Trophoblast cell (in vitro differentiated cells and primary cell): ENCODE data around the gene EPHB1.

ENCODE experiments used
- DNase-seq, 2 donors: peaks; one replicate each; pipeline ENCODE4 v3.0.0-alpha.2; 2016
- H2AFZ ChIP-seq: 2 replicates; pipeline ENCODE4 v1.6.1; 2013; ENCODE audit warnings: low read length, moderate library complexity, mild to moderate bottlenecking; ENCODE audit not compliant: insufficient read depth, poor library complexity
- H2AK5ac ChIP-seq: 2 replicates; pipeline ENCODE4 v1.6.1; 2013; ENCODE audit warnings: mild to moderate bottlenecking, low read length
- H2BK120ac ChIP-seq: 2 replicates; pipeline ENCODE4 v1.6.1; 2013; ENCODE audit warnings: low read length, mild to moderate bottlenecking, moderate library complexity; ENCODE audit not compliant: insufficient read depth, poor library complexity
- H2BK12ac ChIP-seq: 2 replicates; pipeline ENCODE4 v1.6.1; 2013; ENCODE audit warnings: mild to moderate bottlenecking, low read length, moderate library complexity
- H2BK5ac ChIP-seq: 2 replicates; pipeline ENCODE4 v1.6.1; 2013; ENCODE audit warnings: low read length, low read depth, moderate library complexity, mild to moderate bottlenecking; ENCODE audit not compliant: poor library complexity
- H3K14ac ChIP-seq: 2 replicates; pipeline ENCODE4 v1.6.1; 2013; ENCODE audit warnings: mild to moderate bottlenecking, low read length
- H3K18ac ChIP-seq: 2 replicates; pipeline ENCODE4 v1.6.1; 2013; ENCODE audit warnings: mild to moderate bottlenecking, low read length
- H3K23ac ChIP-seq: 2 replicates; pipeline ENCODE4 v1.6.1; 2013; ENCODE audit warnings: low read length
- H3K27ac ChIP-seq: 2 replicates; pipeline ENCODE4 v1.5.1; 2013; ENCODE audit warnings: low read depth, mild to moderate bottlenecking, inconsistent platforms, low read length, moderate library complexity
- H3K27me3 ChIP-seq: 2 replicates; pipeline ENCODE4 v1.6.1; 2013; ENCODE audit warnings: inconsistent platforms, mild to moderate bottlenecking, low read length, moderate library complexity; ENCODE audit not compliant: insufficient read depth
- H3K36me3 ChIP-seq, 2 experiments: 1 replicate in 1 of 2; 2 replicates in 1 of 2; pipeline ENCODE4 v1.6.1; 2013; ENCODE audit warnings: low read length in 2 of 2, mild to moderate bottlenecking in 2 of 2, moderate library complexity in 1 of 2; ENCODE audit not compliant: insufficient read depth in 2 of 2, control insufficient read depth in 1 of 2
- H3K4ac ChIP-seq: 2 replicates; pipeline ENCODE4 v1.6.1; 2013; ENCODE audit warnings: low read depth, mild to moderate bottlenecking, low read length, moderate library complexity
- H3K4me1 ChIP-seq, 2 experiments: 1 replicate in 1 of 2; 2 replicates in 1 of 2; pipeline ENCODE4 v1.6.1; 2013; ENCODE audit warnings: low read length in 2 of 2, mild to moderate bottlenecking in 2 of 2, moderate library complexity in 1 of 2; ENCODE audit not compliant: insufficient read depth in 2 of 2, control insufficient read depth in 1 of 2
- H3K4me2 ChIP-seq: 2 replicates; pipeline ENCODE4 v1.6.1; 2013; ENCODE audit warnings: inconsistent platforms, mild to moderate bottlenecking, low read length, moderate library complexity
- H3K4me3 ChIP-seq: 2 replicates; pipeline ENCODE4 v1.5.1; 2013; ENCODE audit warnings: mild to moderate bottlenecking, low read depth, low read length, inconsistent platforms
- H3K79me1 ChIP-seq: one replicate; pipeline ENCODE4 v1.6.1; 2013; ENCODE audit warnings: low read length
- H3K79me2 ChIP-seq: 2 replicates; pipeline ENCODE4 v1.6.1; 2013; ENCODE audit warnings: low read length, mild to moderate bottlenecking; ENCODE audit not compliant: control insufficient read depth, insufficient read depth, poor library complexity
- H3K9ac ChIP-seq: 2 replicates; pipeline ENCODE4 v1.6.1; 2013; ENCODE audit warnings: mild to moderate bottlenecking, low read length
- H3K9me3 ChIP-seq: 2 replicates; pipeline ENCODE4 v1.6.1; 2013; ENCODE audit warnings: low read depth, mild to moderate bottlenecking, control low read depth, inconsistent platforms, low read length; ENCODE audit not compliant: insufficient read depth
- H4K12ac ChIP-seq: 2 replicates; pipeline ENCODE4 v1.6.1; 2013; ENCODE audit warnings: low read depth, mild to moderate bottlenecking, low read length, moderate library complexity
- H4K8ac ChIP-seq: 2 replicates; pipeline ENCODE4 v1.6.1; 2013; ENCODE audit warnings: low read depth, mild to moderate bottlenecking, low read length, moderate library complexity
- H4K91ac ChIP-seq: one replicate; pipeline ENCODE4 v1.6.1; 2013; ENCODE audit warnings: low read depth, mild to moderate bottlenecking, low read length, moderate library complexity
- WGBS: extraction: QIAGEN DNeasy Blood & Tissue Kit; methylation state at CpG from one replicate; pipeline ENCODE4 v1.1.7; 2013; ENCODE audit warnings: missing lambda C conversion rate; ENCODE audit not compliant: insufficient read length, insufficient coverage; ENCODE audit errors: extremely low coverage; 5-methylcytosine and 5-hydroxymethylcytosine counted together

Gene EPHB1

DNA sequence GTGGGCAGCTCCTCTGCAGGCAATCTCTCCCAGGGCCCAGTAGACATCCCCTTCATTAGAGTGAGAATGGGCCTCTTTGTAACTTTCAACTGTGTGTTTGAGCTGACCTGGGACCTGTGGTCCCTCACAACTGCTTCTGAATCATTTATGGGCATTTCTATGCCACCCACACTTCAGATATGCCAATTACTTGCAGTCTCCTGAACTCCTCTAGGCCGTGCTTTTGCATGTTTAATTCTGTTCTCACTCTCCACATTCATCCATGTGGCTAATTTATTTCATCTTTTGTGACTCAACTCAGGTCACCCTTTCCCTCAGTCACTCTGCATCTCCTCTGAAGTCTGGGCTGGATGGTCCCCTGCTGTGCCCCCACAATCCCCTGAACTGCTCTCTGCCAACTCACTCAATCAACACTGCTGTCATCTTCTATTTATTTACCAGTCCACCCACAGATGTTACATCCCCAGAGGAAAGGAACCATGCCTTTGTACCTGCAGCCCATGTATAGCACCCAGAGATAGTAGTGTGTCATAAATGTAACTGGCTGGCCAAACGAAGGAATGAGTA, 364.7 kb downstream of the EPHB1 start:
- Histone ChIP-seq H3K18ac (no peak overlapping the region), H2AK5ac (no peak overlapping the region), H3K79me1 (no peaks in the 10 kb centered on the region), H3K4ac (no peak overlapping the region), H3K23ac (no peak overlapping the region), H3K4me3 (no peak overlapping the region), H4K8ac (no peak overlapping the region), H2AFZ (no peak overlapping the region), H3K27ac (no peak overlapping the region), H2BK12ac (no peak overlapping the region), H3K9ac (no peak overlapping the region), H3K4me1 (no peaks in the 10 kb centered on the region), H3K27me3 (no peaks in the 10 kb centered on the region), H2BK5ac (no peak overlapping the region), H3K9me3 (peaks cover 2% of the 10 kb centered on the region), H3K36me3 (no peaks in the 10 kb centered on the region), H2BK120ac (no peak overlapping the region), H3K14ac (no peak overlapping the region), H3K4me2 (no peak overlapping the region), H4K91ac (no peak overlapping the region), H3K79me2 (no peaks in the 10 kb centered on the region), H4K12ac (no peak overlapping the region)
- WGBS, result no CpG with 5 or more reads among the region's 2 CpGs
- DNase-seq, result no peak

DNA sequence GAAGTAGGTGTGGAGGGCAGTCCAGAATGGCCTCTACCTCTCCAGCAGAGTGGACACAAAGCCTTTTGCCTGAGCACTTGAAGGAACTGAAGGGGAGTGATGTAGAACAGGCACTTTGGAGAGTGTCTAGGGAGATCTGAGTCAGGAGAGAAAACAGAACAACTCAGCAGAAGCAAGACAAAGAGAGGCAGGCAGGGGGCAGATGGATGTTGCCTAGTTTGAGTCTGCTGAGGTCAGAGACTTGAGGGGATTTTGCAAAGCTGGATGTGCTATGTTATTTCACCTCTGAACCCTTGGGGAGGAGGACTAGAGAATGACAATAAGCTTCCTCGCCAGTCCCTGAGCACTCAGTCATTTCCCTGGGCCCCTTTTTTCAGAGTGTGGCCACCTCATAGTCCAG, 366.4 kb downstream of the EPHB1 start:
- Histone ChIP-seq H3K9me3 (peaks cover 2% of the 10 kb centered on the region), H4K8ac (no peak overlapping the region), H2BK5ac (no peak overlapping the region), H2AFZ (no peak overlapping the region), H3K4ac (no peak overlapping the region), H2AK5ac (no peak overlapping the region), H3K4me3 (no peak overlapping the region), H3K4me2 (no peak overlapping the region), H3K27me3 (no peaks in the 10 kb centered on the region), H3K18ac (no peak overlapping the region), H3K23ac (no peak overlapping the region), H4K91ac (no peak overlapping the region), H4K12ac (no peak overlapping the region), H3K4me1 (no peaks in the 10 kb centered on the region), H2BK12ac (no peak overlapping the region), H3K9ac (no peak overlapping the region), H3K79me1 (no peaks in the 10 kb centered on the region), H3K36me3 (no peaks in the 10 kb centered on the region), H3K27ac (no peak overlapping the region), H2BK120ac (no peak overlapping the region), H3K79me2 (no peaks in the 10 kb centered on the region), H3K14ac (no peak overlapping the region)
- no peak for DNase-seq
- no CpG with 5 or more reads among the region's 1 CpG for WGBS

DNA sequence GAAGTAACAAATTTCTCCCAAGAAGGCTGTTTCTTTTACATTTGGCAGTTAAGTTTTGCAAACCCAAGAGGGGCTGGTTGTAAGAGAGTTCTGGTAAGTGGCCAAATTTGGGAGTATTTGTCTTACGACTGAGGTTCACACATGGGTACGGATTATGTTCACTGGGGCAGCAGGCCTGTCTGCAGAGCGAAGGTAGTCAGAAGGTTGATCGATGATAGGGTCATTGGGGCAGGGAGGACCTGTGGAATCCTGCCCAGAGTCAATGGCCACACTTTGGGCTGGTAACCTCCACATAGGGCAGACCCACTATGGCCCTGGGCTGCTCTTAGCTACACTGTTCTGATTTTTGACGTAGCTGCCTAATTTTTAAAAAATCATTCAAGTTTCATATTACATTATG, 368.6 kb downstream of the EPHB1 start:
- H3K27ac ChIP-seq, result no peak overlapping the region
- H3K9ac ChIP-seq, result no peak overlapping the region
- H4K91ac ChIP-seq, result no peak overlapping the region
- no peak overlapping the region for H3K23ac ChIP-seq
- no peaks in the 10 kb centered on the region for H3K4me1 ChIP-seq
- H3K79me2 ChIP-seq, result no peaks in the 10 kb centered on the region
- no peaks in the 10 kb centered on the region for H3K36me3 ChIP-seq
- no peak overlapping the region for H2AFZ ChIP-seq
- no peak overlapping the region for H3K18ac ChIP-seq
- WGBS, result no CpG with 5 or more reads among the region's 5 CpGs
- H3K27me3 ChIP-seq, result no peaks in the 10 kb centered on the region
- no peak overlapping the region for H3K4me2 ChIP-seq
- no peak overlapping the region for H3K4me3 ChIP-seq
- H2AK5ac ChIP-seq, result no peak overlapping the region
- H4K12ac ChIP-seq, result no peak overlapping the region
- no peak overlapping the region for H4K8ac ChIP-seq
- H3K9me3 ChIP-seq, result peaks cover 2% of the 10 kb centered on the region
- no peak overlapping the region for H2BK120ac ChIP-seq
- H2BK12ac ChIP-seq, result no peak overlapping the region
- H3K4ac ChIP-seq, result no peak overlapping the region
- H2BK5ac ChIP-seq, result no peak overlapping the region
- no peak for DNase-seq
- no peaks in the 10 kb centered on the region for H3K79me1 ChIP-seq
- H3K14ac ChIP-seq, result no peak overlapping the region

DNA sequence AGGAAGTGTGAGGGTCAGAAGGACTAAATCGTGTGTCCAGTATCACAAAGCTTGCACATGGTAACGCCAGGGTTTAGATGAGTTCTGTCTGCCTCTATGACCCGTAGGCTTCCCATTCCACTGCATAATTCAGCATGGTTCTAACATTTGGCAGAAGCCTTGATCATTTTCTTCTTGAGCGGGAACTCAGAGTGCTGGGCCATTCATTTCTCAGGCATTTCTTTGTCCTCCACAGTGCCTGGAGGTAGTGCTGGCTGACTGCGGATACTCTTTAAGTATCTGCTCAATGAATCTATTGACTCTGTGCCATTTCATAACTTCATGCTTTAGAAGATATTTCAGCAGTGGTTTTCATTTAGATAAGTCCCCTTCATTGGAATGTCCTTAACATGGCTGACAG, 370.2 kb downstream of the EPHB1 start:
- Histone ChIP-seq H3K27me3 (no peaks in the 10 kb centered on the region), H3K9ac (no peak overlapping the region), H3K27ac (no peak overlapping the region), H2BK5ac (no peak overlapping the region), H2AK5ac (no peak overlapping the region), H4K12ac (no peak overlapping the region), H3K18ac (no peak overlapping the region), H4K8ac (no peak overlapping the region), H3K9me3 (peaks cover 2% of the 10 kb centered on the region), H3K4me1 (no peaks in the 10 kb centered on the region), H4K91ac (no peak overlapping the region), H2BK12ac (no peak overlapping the region), H3K23ac (no peak overlapping the region), H3K4me2 (no peak overlapping the region), H3K4me3 (no peak overlapping the region), H2AFZ (no peak overlapping the region), H3K79me1 (no peaks in the 10 kb centered on the region), H2BK120ac (no peak overlapping the region), H3K14ac (no peak overlapping the region), H3K36me3 (no peaks in the 10 kb centered on the region), H3K79me2 (no peaks in the 10 kb centered on the region), H3K4ac (no peak overlapping the region)
- DNase-seq, result peak; percentile 80 to 81
- WGBS, result no CpG with 5 or more reads among the region's 5 CpGs
